Prostate gland (tissue), 2 donors: ENCODE data around the gene SPATA2L. TPM values are rescaled to one million over a fixed set of nuclear protein-coding genes. Genes with fewer than 3 reads are reported as not detected.
"Not testable (repeated sequence)": the region's sequence is repeated elsewhere in the genome, so short reads cannot be mapped to it uniquely, and the experiment has no call there.

Experiments
- DNase-seq: peaks from one replicate; pipeline ENCODE4 v3.0.0-alpha.2; 2019; ENCODE audit warnings: low spot score
- H3K27ac ChIP-seq, 2 donors: fragments of 200-600 bp; sonication (generic); 2 replicates each; pipeline ENCODE4 v1.5.1; 2017 to 2019
- H3K27me3 ChIP-seq: fragments of 200-600 bp; sonication (generic); replicated peaks from 2 replicates; pipeline ENCODE4 v1.5.1; 2019; ENCODE audit not compliant: insufficient read depth
- H3K36me3 ChIP-seq, 2 donors: fragments of 200-600 bp; sonication (generic); 1 replicate in 1 of 2; 2 replicates in 1 of 2; pipeline versions ENCODE4 v1.5.1 to v1.8.1; 2017 to 2019
- H3K4me1 ChIP-seq: fragments of 200-600 bp; sonication (generic); replicated peaks from 2 replicates; pipeline ENCODE4 v1.5.1; 2019
- H3K4me3 ChIP-seq, 2 donors: fragments of 200-600 bp; sonication (generic); 2 replicates each; pipeline ENCODE4 v1.5.1; 2017 to 2019
- H3K9me3 ChIP-seq: fragments of 200-600 bp; sonication (generic); 2 replicates; pipeline ENCODE4 v1.5.1; 2017
- CTCF ChIP-seq, 4 experiments: fragments of 200-600 bp in 2 of 4; fragments of 450-650 bp in 2 of 4; sonication (generic) in 2 of 4; IDR thresholded peaks; 1 replicate in 3 of 4; 2 replicates in 1 of 4; pipeline ENCODE4 v1.5.1; 2016 to 2019; ENCODE audit warnings: antibody characterized with exemption in 4 of 4, mild to moderate bottlenecking in 2 of 4, moderate library complexity in 2 of 4
- POLR2A ChIP-seq: fragments of 450-650 bp; IDR thresholded peaks from one replicate; pipeline ENCODE4 v1.6.1; 2016; ENCODE audit warnings: antibody characterized with exemption, mild to moderate bottlenecking
- POLR2AphosphoS5 ChIP-seq: sonication (generic); formaldehyde crosslinking; IDR thresholded peaks from one replicate; pipeline ENCODE4 v1.6.1; 2017; ENCODE audit warnings: antibody characterized with exemption
- WGBS: methylation state at CpG from one replicate; pipeline ENCODE4 v1.1.5; 2018; 5-methylcytosine and 5-hydroxymethylcytosine counted together
- intact Hi-C: fragments of 100-400 bp; cut with DNase I; formaldehyde crosslinking; loops from one replicate; pipeline ENCODE4 v1.14.2; 2022
- total RNA-seq, 2 donors: library from RNA; depleted of rRNA; stranded (reverse); fragments of >200 nt; gene quantifications; one replicate each; pipeline ENCODE4 v1.1.0, GENCODE V29; 2016

The SPATA2L gene
- total RNA-seq, 2 donors from 2014 or later: 15.6 to 19.7 TPM

DNA sequence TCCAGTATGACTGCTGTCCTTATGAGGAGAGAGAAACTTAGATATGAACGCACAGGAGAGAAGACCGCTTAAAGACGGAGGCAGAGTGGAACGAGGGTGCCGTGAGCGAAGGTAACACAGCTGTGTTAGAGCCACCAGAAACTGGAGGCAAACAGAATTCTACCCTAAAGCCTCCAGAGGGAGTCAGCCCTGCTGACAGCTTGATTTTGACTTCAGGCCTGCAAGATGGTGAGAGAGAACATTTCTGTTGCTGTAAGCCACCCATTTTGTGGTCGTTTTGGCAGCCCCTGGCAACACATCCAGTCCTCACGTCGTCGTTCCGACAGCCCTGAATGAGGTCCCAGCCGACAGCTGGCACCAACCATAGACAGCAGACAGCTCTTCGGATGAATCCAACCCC is 2.8 kb upstream of the SPATA2L start:
- 75% methylated on average over 13 of the region's 13 CpGs for WGBS
- intact Hi-C loops: loop anchor here (5.0 kb wide), 2 partner anchors 168 to 892 kb away; partner anchors contain the start of genes APRT and TCF25
- Histone ChIP-seq H3K36me3 (no peaks in the 10 kb centered on the region), H3K4me3 (no peak overlapping the region), H3K4me1 (peaks cover 6% of the 10 kb centered on the region), H3K27ac (no peak overlapping the region), H3K9me3 (no peaks in the 10 kb centered on the region), H3K27me3 (no peaks in the 10 kb centered on the region)
- no peak for TF ChIP-seq POLR2A
- TF ChIP-seq POLR2AphosphoS5: no peak
- no peak for TF ChIP-seq CTCF (IDR thresholded peaks at IDR 0.05)
- no peak for DNase-seq

GRCh38 chr16:89700649-89701424 is 668 bp downstream of the SPATA2L start:
- no peaks in the 10 kb centered on the region for H3K27me3 ChIP-seq
- intact Hi-C loops: loop anchor here (2.0 to 5.0 kb wide), 3 partner anchors 22 to 889 kb away; partner anchors contain the start of genes APRT and TCF25
- H3K9me3 ChIP-seq: no peaks in the 10 kb centered on the region
- TF ChIP-seq POLR2A (no peak), POLR2AphosphoS5 (no peak), CTCF (IDR thresholded peaks at IDR 0.05) (peak in 2 of 4 experiments; percentile 32 to 38)
- peak overlapping the region; percentile 60 to 66 for H3K4me3 ChIP-seq
- WGBS: 2% methylated on average over 25 of the region's 78 CpGs
- peaks cover 6% of the 10 kb centered on the region for H3K4me1 ChIP-seq
- H3K36me3 ChIP-seq: no peaks in the 10 kb centered on the region
- H3K27ac ChIP-seq: peak overlapping the region; percentile 92 to 97
- peak; percentile 51 for DNase-seq

GRCh38 chr16:89700100-89700648 is 1.3 kb downstream of the SPATA2L start:
- H3K4me3 ChIP-seq: peak overlapping the region; percentile 60 to 66
- peak; percentile 100 for DNase-seq
- intact Hi-C loops: loop anchor here (2.0 to 5.0 kb wide), 3 partner anchors 23 to 888 kb away; partner anchors contain the start of genes APRT and TCF25
- peaks cover 6% of the 10 kb centered on the region for H3K4me1 ChIP-seq
- TF ChIP-seq POLR2A (peak; percentile 81), POLR2AphosphoS5 (peak; percentile 98), CTCF (IDR thresholded peaks at IDR 0.05) (peak; percentile 71 to 99 (median 90))
- no peaks in the 10 kb centered on the region for H3K36me3 ChIP-seq
- H3K9me3 ChIP-seq: no peaks in the 10 kb centered on the region
- WGBS: 0% methylated on average over 20 of the region's 30 CpGs
- H3K27ac ChIP-seq: peak overlapping the region; percentile 92 to 97
- H3K27me3 ChIP-seq: no peaks in the 10 kb centered on the region

- Histone ChIP-seq H3K27ac (peak overlapping the region; percentile 35 to 92), H3K4me3 (peak overlapping the region in 1 of 2 donors; percentile 60)
- H3K4me1 ChIP-seq, H3K27me3 ChIP-seq, H3K36me3 ChIP-seq, H3K9me3 ChIP-seq, DNase-seq: not testable (repeated sequence)
- whole genome bisulfite sequencing: 55% methylated on average over 18 of the region's 18 CpGs
- intact Hi-C loops: loop anchor here (2.0 to 5.0 kb wide), 3 partner anchors 23 to 887 kb away; partner anchors contain the start of genes APRT and TCF25
These were observed 1.8 kb downstream of the SPATA2L start for GRCh38 chr16:89699629-89700099.

DNA sequence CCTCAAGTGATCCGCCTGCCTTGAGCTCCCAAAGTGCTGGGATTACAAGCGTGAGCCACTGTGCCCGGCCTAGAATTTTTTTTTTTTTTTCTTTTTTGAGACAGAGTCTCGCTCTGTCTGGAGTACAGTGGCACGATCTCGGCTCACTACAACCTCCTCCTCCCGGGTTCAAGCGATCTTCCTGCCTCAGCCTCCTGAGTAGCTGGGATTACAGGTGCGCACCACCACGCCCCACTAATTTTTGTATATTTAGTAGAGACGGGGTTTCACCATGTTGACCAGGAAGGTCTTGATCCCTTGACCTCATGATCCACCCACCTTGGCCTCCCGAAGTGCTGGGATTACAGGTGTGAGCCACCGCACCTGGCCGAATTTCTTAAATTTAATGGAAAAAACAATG is 2.8 kb downstream of the SPATA2L start:
- DNase-seq, H3K27me3 ChIP-seq, H3K36me3 ChIP-seq, intact Hi-C loops, H3K9me3 ChIP-seq, H3K27ac ChIP-seq, H3K4me3 ChIP-seq, H3K4me1 ChIP-seq: not testable (repeated sequence)
- 94% methylated on average over 14 of the region's 14 CpGs for WGBS
